Endothelial cell of umbilical vein (primary cell): ENCODE measurements around the gene PDS5B. TPM values are rescaled to one million over a fixed set of nuclear protein-coding genes. Genes with fewer than 3 reads are reported as not detected.
"Not testable (repeated sequence)": the region's sequence is repeated elsewhere in the genome, so short reads cannot be mapped to it uniquely, and the experiment has no call there.

Experiments used
- BruUV-seq: library from RNA; stranded (reverse); fragments of 400-500 nt; replicated peaks from 2 replicates; lab custom pipeline; 2021; lab: Mats Ljungman, UMichigan
- CTCF ChIA-PET: fragments of 300-600, 350-600 bp; sonication (Branson Sonifier 250); formaldehyde crosslinking; loops from one replicate; lab custom pipeline; 2021; ENCODE audit warnings: antibody characterized with exemption, inconsistent platforms; lab: Charles Lee
- POLR2A ChIA-PET: fragments of 300-600, 350-600 bp; sonication (Branson Sonifier 250); formaldehyde crosslinking; loops from one replicate; lab custom pipeline; 2021; ENCODE audit warnings: antibody characterized with exemption, inconsistent platforms; lab: Charles Lee
- DNase-seq: peaks from one replicate; pipeline ENCODE4 v3.0.0-alpha.2; 2011; ENCODE audit warnings: low read depth, low spot score
- FAIRE-seq: peaks from 2 replicates; lab custom pipeline; 2011; peaks lifted over from hg19 to GRCh38; lab: Jason Lieb, UNC
- H2AFZ ChIP-seq: 2 replicates; pipeline ENCODE4 v1.6.0; 2012; ENCODE audit warnings: low read depth, low read length, control low read depth, inconsistent platforms
- H3K27ac ChIP-seq: 2 replicates; pipeline ENCODE4 v1.5.1; 2011; ENCODE audit warnings: low read depth, mild to moderate bottlenecking, control low read depth, low read length, moderate library complexity; ENCODE audit not compliant: insufficient read depth
- H3K27me3 ChIP-seq, 2 experiments: 2 replicates each; pipeline versions ENCODE4 v1.6.0 to v1.6.1; 2011; ENCODE audit warnings: low read length in 2 of 2, mixed read lengths in 1 of 2; ENCODE audit not compliant: control insufficient read depth in 2 of 2, insufficient read depth in 2 of 2
- H3K36me3 ChIP-seq, 2 experiments: 2 replicates in 1 of 2; 3 replicates in 1 of 2; pipeline ENCODE4 v1.5.1; 2011; ENCODE audit warnings: low read length in 2 of 2, mild to moderate bottlenecking in 1 of 2, moderate library complexity in 1 of 2; ENCODE audit not compliant: control insufficient read depth in 2 of 2, insufficient read depth in 2 of 2; ENCODE audit errors: extremely low read depth in 1 of 2
- H3K4me1 ChIP-seq: 3 replicates; pipeline ENCODE4 v1.5.1; 2011; ENCODE audit warnings: mild to moderate bottlenecking, low read length; ENCODE audit not compliant: control insufficient read depth, insufficient read depth; ENCODE audit errors: extremely low read depth
- H3K4me2 ChIP-seq: 2 replicates; pipeline ENCODE4 v1.6.1; 2011; ENCODE audit warnings: low read length, control low read depth, mixed read lengths; ENCODE audit not compliant: insufficient read depth
- H3K4me3 ChIP-seq, 3 experiments: fragments of 200-600 bp in 1 of 3; sonication (generic), shearing (Covaris generic) in 1 of 3; replicated peaks in 1 of 3; 2 replicates each; pipeline ENCODE4 v1.5.1; 2011 to 2016; ENCODE audit warnings: control low read depth in 3 of 3, low read length in 3 of 3, mild to moderate bottlenecking in 2 of 3, inconsistent platforms in 1 of 3, low read depth in 1 of 3, moderate library complexity in 1 of 3; ENCODE audit not compliant: insufficient read depth in 1 of 3
- H3K79me2 ChIP-seq: 2 replicates; pipeline ENCODE4 v1.6.0; 2012; ENCODE audit warnings: low read length, inconsistent platforms; ENCODE audit not compliant: control insufficient read depth, insufficient read depth
- H3K9ac ChIP-seq: replicated peaks from 2 replicates; pipeline ENCODE3; 2011; ENCODE audit warnings: low read length, control low read depth; ENCODE audit not compliant: insufficient read depth; ENCODE audit errors: extremely low read depth
- H3K9me1 ChIP-seq: replicated peaks from 3 replicates; pipeline ENCODE4 v1.6.0; 2011; ENCODE audit warnings: mild to moderate bottlenecking, low read length; ENCODE audit not compliant: control insufficient read depth, insufficient read depth; ENCODE audit errors: extremely low read depth
- H3K9me3 ChIP-seq: replicated peaks from 2 replicates; pipeline ENCODE4 v1.5.1; 2012; ENCODE audit warnings: low read length, inconsistent platforms; ENCODE audit not compliant: control insufficient read depth, insufficient read depth
- H4K20me1 ChIP-seq: replicated peaks from 2 replicates; pipeline ENCODE3; 2011; ENCODE audit warnings: mild to moderate bottlenecking, low read length; ENCODE audit not compliant: control insufficient read depth, insufficient read depth; ENCODE audit errors: extremely low read depth
- CTCF ChIP-seq, 2 donors: IDR thresholded peaks; 1 replicate in 1 of 2; 2 replicates in 1 of 2; pipeline ENCODE4 v1.5.1; 2011; ENCODE audit warnings: low read length in 2 of 2, mild to moderate bottlenecking in 2 of 2, moderate library complexity in 2 of 2, control low read depth in 1 of 2, inconsistent platforms in 1 of 2, low read depth in 1 of 2; ENCODE audit not compliant: insufficient read depth in 1 of 2; ENCODE audit errors: extremely low read depth in 1 of 2
- GATA2 ChIP-seq: IDR thresholded peaks from 2 replicates; pipeline ENCODE4 v1.7.0; 2011; ENCODE audit warnings: low read depth, mild to moderate bottlenecking, moderate library complexity, mixed read lengths, low read length; ENCODE audit not compliant: insufficient read length, insufficient read depth
- JUN ChIP-seq: IDR thresholded peaks from 2 replicates; pipeline ENCODE4 v1.6.1; 2011; ENCODE audit warnings: borderline replicate concordance, low read depth; ENCODE audit not compliant: insufficient read length, insufficient read depth
- MAX ChIP-seq: IDR thresholded peaks from 2 replicates; pipeline ENCODE4 v1.6.1; 2011; ENCODE audit not compliant: insufficient read depth, insufficient read length
- MYC ChIP-seq: IDR thresholded peaks from one replicate; pipeline ENCODE4 v1.6.1; 2011; ENCODE audit warnings: mild to moderate bottlenecking, low read depth, low read length
- POLR2A ChIP-seq: IDR thresholded peaks from 2 replicates; pipeline ENCODE4 v1.6.1; 2012; ENCODE audit warnings: low read depth, mild to moderate bottlenecking, control low read depth, low read length
- POLR2AphosphoS5 ChIP-seq: IDR thresholded peaks from 2 replicates; pipeline ENCODE4 v1.6.1; 2012; ENCODE audit warnings: low read depth, mild to moderate bottlenecking, control low read depth, low read length, moderate library complexity; ENCODE audit not compliant: insufficient read depth
- dilution Hi-C: fragments of 300-500 bp; cut with MboI; formaldehyde crosslinking; loops from one replicate; pipeline ENCODE4 v1.15.0; 2019; ENCODE audit warnings: low sequenced_read_pairs; ENCODE audit not compliant: extremely low pct_ligation_motif_present
- intact Hi-C: fragments of 100-400 bp; cut with micrococcal nuclease; formaldehyde crosslinking; loops from one replicate; pipeline ENCODE4 v1.10.0; 2022
- polyA plus RNA-seq, 4 experiments: library from polyadenylated mRNA; depleted of rRNA in 3 of 4; stranded (reverse) in 3 of 4; unstranded in 1 of 4; fragments of >200 nt; gene quantifications; 2 replicates each; pipeline versions ENCODE4 v1.2.1 to v1.2.3, GENCODE V29; 2011 to 2012; ENCODE audit warnings: missing spikeins in 1 of 4
- total RNA-seq: library from RNA; stranded (reverse); gene quantifications from 2 replicates; pipeline ENCODE4 v1.2.3, GENCODE V29; 2021

The PDS5B gene
- total and polyA plus RNA-seq, 2 donors (not counting 3 experiments of a cell fraction or from before 2014, with no cell fraction given), result 3.9 to 40.3 TPM

- DNase-seq, FAIRE-seq, H3K27ac ChIP-seq, H3K4me2 ChIP-seq, H3K9me1 ChIP-seq, BruUV-seq, POLR2A ChIA-PET, H3K27me3 ChIP-seq, H3K4me1 ChIP-seq, H3K4me3 ChIP-seq, H2AFZ ChIP-seq, H3K9ac ChIP-seq, CTCF ChIA-PET, intact Hi-C loops, H3K36me3 ChIP-seq, H3K9me3 ChIP-seq, H4K20me1 ChIP-seq, H3K79me2 ChIP-seq, dilution Hi-C loops: not testable (repeated sequence)
Observed at GRCh38 chr13:32721131-32722034, 135.1 kb downstream of the PDS5B start.

- H3K9me3 ChIP-seq, result no peaks in the 10 kb centered on the region
- no peaks in the 10 kb centered on the region for H3K9me1 ChIP-seq
- peaks cover 3% of the 10 kb centered on the region for H3K4me1 ChIP-seq
- H3K4me2 ChIP-seq, result no peak overlapping the region
- H3K36me3 ChIP-seq, result no peaks in the 10 kb centered on the region
- no peak for TF ChIP-seq CTCF (IDR thresholded peaks at IDR 0.05; ENCODE audit: extremely low read depth in 1 of 2, insufficient read depth in 1 of 2, low read depth in 1 of 2, low read length in 2 of 2)
- no peak for TF ChIP-seq MYC
- no peak for TF ChIP-seq GATA2
- no peak for TF ChIP-seq MAX
- no peak for TF ChIP-seq POLR2AphosphoS5
- no peak for TF ChIP-seq JUN
- TF ChIP-seq POLR2A, result no peak
- no peak overlapping the region for H3K4me3 ChIP-seq
- dilution Hi-C loops (no loop called here), intact Hi-C loops (no loop called here)
- ChIA-PET POLR2A (no interaction called here), CTCF (interaction anchor here (1.1 kb wide), 1 partner anchor 15 kb away, joined by 3 read pairs; no protein-coding TSS in a partner anchor)
- no peak for FAIRE-seq
- no peak overlapping the region for H3K9ac ChIP-seq
- BruUV-seq, result no TSS peak
- H4K20me1 ChIP-seq, result no peaks in the 10 kb centered on the region
- peaks cover 4% of the 10 kb centered on the region for H3K79me2 ChIP-seq
- no peak for DNase-seq
- no peak overlapping the region for H2AFZ ChIP-seq
- H3K27me3 ChIP-seq, result no peaks in the 10 kb centered on the region
- no peak overlapping the region for H3K27ac ChIP-seq
Observed at GRCh38 chr13:32722340-32722739, 136.1 kb downstream of the PDS5B start.
